ENCODE results near the gene AFM.

GRCh38 chr4:73459048-73459421 is 22.5 kb upstream of the AFM start:
- TF ChIP-seq CTCF (IDR thresholded peaks at IDR 0.05): no peak
- TF ChIP-seq POLR2A (IDR thresholded peaks at IDR 0.05): no peak

Measured in heart left ventricle (tissue), 13 donors.